Loucy (cell line): Measurements from ENCODE around the gene CPNE9.

ENCODE experiments used
- H2AFZ ChIP-seq: fragments of 200-600 bp; sonication (generic); 2 replicates; pipeline ENCODE4 v1.6.0; 2016; ENCODE audit warnings: antibody characterized with exemption, mild to moderate bottlenecking, low read length, moderate library complexity
- H3F3A ChIP-seq: fragments of 200-600 bp; 2 replicates; pipeline ENCODE4 v1.6.0; 2016; ENCODE audit warnings: antibody characterized with exemption, low read depth, mild to moderate bottlenecking
- H3K27me3 ChIP-seq: fragments of 200-600 bp; sonication (generic); 2 replicates; pipeline ENCODE4 v1.6.1; 2014; ENCODE audit warnings: low read length, mild to moderate bottlenecking; ENCODE audit not compliant: insufficient read depth, poor library complexity, severe bottlenecking
- H3K36me3 ChIP-seq: fragments of 200-600 bp; sonication (generic); 2 replicates; pipeline ENCODE4 v1.6.1; 2016; ENCODE audit warnings: low read length; ENCODE audit not compliant: insufficient read depth
- H3K4me1 ChIP-seq: fragments of 200-600 bp; sonication (generic); 2 replicates; pipeline ENCODE4 v1.5.1; 2014; ENCODE audit warnings: low read length, mild to moderate bottlenecking; ENCODE audit not compliant: insufficient read depth, poor library complexity, severe bottlenecking
- H3K4me2 ChIP-seq: fragments of 200-600 bp; sonication (generic); 2 replicates; pipeline ENCODE4 v1.6.0; 2014; ENCODE audit warnings: antibody characterized with exemption, low read length, low read depth, mild to moderate bottlenecking; ENCODE audit not compliant: poor library complexity, severe bottlenecking
- H3K4me3 ChIP-seq: fragments of 200-600 bp; sonication (generic); 2 replicates; pipeline ENCODE4 v1.5.1; 2014; ENCODE audit warnings: low read length, mild to moderate bottlenecking, mixed read lengths; ENCODE audit not compliant: poor library complexity, severe bottlenecking
- H3K79me2 ChIP-seq: fragments of 200-600 bp; sonication (generic); 2 replicates; pipeline ENCODE4 v1.6.1; 2014; ENCODE audit warnings: low read length; ENCODE audit not compliant: insufficient read depth
- H3K9ac ChIP-seq: fragments of 200-600 bp; sonication (generic); 2 replicates; pipeline ENCODE4 v1.6.0; 2014; ENCODE audit warnings: mild to moderate bottlenecking, low read depth, low read length, moderate library complexity; ENCODE audit not compliant: poor library complexity, severe bottlenecking
- H3K9me2 ChIP-seq: fragments of 200-600 bp; sonication (generic); replicated peaks from 2 replicates; pipeline ENCODE4 v1.6.1; 2016; ENCODE audit warnings: low read depth, low read length, mixed read lengths
- H3K9me3 ChIP-seq: fragments of 200-600 bp; sonication (generic); 2 replicates; pipeline ENCODE4 v1.6.1; 2014; ENCODE audit warnings: mild to moderate bottlenecking, antibody characterized with exemption, low read length, low read depth; ENCODE audit not compliant: insufficient read depth
- H4K20me1 ChIP-seq: fragments of 200-600 bp; sonication (generic); 2 replicates; pipeline ENCODE4 v1.6.0; 2014; ENCODE audit warnings: antibody characterized with exemption, low read length, mild to moderate bottlenecking; ENCODE audit not compliant: insufficient read depth, poor library complexity, severe bottlenecking
- CTCF ChIP-seq: fragments of 200-600 bp; sonication (generic); conservative IDR thresholded peaks from 2 replicates; pipeline ENCODE4 v1.5.1; 2014; ENCODE audit warnings: mild to moderate bottlenecking, antibody characterized with exemption, low read length
- EZH2phosphoT487 ChIP-seq: fragments of 200-600 bp; IDR thresholded peaks from 2 replicates; pipeline ENCODE4 v1.6.1; 2018; ENCODE audit warnings: antibody characterized with exemption, mild to moderate bottlenecking, moderate library complexity, borderline replicate concordance

CPNE9 gene

DNA sequence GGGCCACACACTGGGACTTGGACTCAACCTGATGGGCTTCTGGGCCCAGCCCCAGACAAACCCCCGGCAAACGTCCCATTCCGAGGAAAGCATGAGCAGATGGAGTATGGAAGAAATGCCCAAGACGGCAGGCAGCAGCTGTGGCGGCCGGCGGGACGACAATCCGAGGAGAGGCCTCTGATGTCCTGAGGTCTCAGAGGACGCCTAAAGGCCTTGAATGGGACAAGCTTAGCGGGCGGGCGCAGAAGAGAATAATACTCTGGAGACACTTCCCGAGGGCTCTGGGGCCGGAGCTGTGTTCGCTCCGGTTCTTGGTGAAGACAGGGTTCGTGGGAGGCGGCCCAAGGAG, 45.6 kb downstream of the CPNE9 start:
- Histone ChIP-seq H3K4me2 (peak overlapping the region; percentile 90), H3K9ac (peak overlapping the region; percentile 88), H3K4me1 (peaks cover 38% of the 10 kb centered on the region), H3K4me3 (peak overlapping the region; percentile 93), H2AFZ (0 out of 2 replicates have a peak overlapping the region, but pooled peaks have one; percentile 24), H3K79me2 (peaks cover 34% of the 10 kb centered on the region), H4K20me1 (no peaks in the 10 kb centered on the region), H3K9me2 (no peaks in the 10 kb centered on the region), H3K27me3 (no peaks in the 10 kb centered on the region), H3F3A (no peaks in the 10 kb centered on the region), H3K36me3 (peaks cover 44% of the 10 kb centered on the region; the same call in 1 of the 2 replicates), H3K9me3 (no peaks in the 10 kb centered on the region)
- TF ChIP-seq EZH2phosphoT487 (no peak), CTCF (no peak)

- peaks cover 38% of the 10 kb centered on the region; the same call in 1 of the 2 replicates for H3K36me3 ChIP-seq
- H3K4me2 ChIP-seq: peak within 1 kb of the TSS; percentile 90
- H3K79me2 ChIP-seq: peaks cover 34% of the 10 kb centered on the region
- H3F3A ChIP-seq: peaks cover under 1% of the 10 kb centered on the region
- no peaks in the 10 kb centered on the region for H3K27me3 ChIP-seq
- TF ChIP-seq CTCF: no peak
- no peak for TF ChIP-seq EZH2phosphoT487
- H3K9me2 ChIP-seq: no peaks in the 10 kb centered on the region
- H3K9ac ChIP-seq: peak within 1 kb of the TSS; percentile 88
- H2AFZ ChIP-seq: peak within 1 kb of the TSS; percentile 87
- no peaks in the 10 kb centered on the region for H3K9me3 ChIP-seq
- H3K4me1 ChIP-seq: peaks cover 44% of the 10 kb centered on the region
- no peaks in the 10 kb centered on the region for H4K20me1 ChIP-seq
- H3K4me3 ChIP-seq: peak within 1 kb of the TSS; percentile 93
These were observed 46.3 kb downstream of the CPNE9 start, which contains the start of gene OGG1 for GRCh38 chr3:9749645-9750555. OGG1 (plus strand) TSS chr3:9749952; CDS start chr3:9750287, 335 bp downstream.

DNA sequence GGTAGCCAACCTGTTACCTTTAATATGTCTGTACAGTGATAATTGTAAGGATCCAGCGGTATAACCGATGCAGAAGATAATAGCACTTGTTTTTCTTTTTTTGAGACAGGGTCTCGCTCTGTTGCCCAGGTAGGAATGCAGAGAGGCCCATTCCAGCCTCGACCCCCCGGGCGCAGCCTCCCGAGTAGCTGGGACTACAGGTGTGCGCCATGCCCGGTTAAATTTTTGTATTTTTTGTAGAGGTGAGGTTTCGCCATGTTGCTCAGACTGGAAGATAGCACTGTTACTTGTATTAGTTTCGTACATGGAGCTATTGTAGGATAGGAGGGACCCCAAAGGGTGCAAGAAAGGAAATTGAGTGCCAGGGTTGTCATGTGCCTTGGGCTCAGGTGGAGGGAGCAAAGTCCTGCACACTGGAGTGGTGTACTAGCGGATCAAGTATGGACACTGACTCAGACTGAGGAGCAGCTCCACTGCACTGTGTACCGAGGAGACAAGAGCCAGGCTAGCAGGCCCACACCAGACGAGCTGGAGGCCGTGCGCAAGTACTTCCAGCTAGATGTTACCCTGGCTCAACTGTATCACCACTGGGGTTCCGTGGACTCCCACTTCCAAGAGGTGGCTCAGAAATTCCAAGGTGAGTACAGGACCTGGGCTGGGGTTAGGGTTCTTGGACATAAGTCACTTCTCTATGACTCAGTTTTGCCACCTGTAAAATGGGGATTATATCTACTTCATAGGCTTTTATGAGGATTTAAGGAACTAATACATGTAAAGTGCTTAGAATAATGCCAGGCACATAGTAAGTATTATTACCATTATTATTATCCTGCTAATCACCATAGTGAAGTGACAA, 47.2 kb downstream of the CPNE9 start:
- peak overlapping the region; percentile 93 for H3K4me3 ChIP-seq

More for the DNA sequence above, 47.2 kb downstream of the CPNE9 start:
- Histone ChIP-seq H3K4me1 (peaks cover 52% of the 10 kb centered on the region), H3K27me3 (no peaks in the 10 kb centered on the region), H2AFZ (peak overlapping the region; percentile 87; the same call in 1 of the 2 replicates), H3K36me3 (peaks cover 29% of the 10 kb centered on the region; the same call in 1 of the 2 replicates), H3K9ac (peak overlapping the region; percentile 88), H3K79me2 (peaks cover 38% of the 10 kb centered on the region), H3F3A (peaks cover 4% of the 10 kb centered on the region), H3K4me2 (peak overlapping the region; percentile 90), H4K20me1 (no peaks in the 10 kb centered on the region), H3K9me2 (no peaks in the 10 kb centered on the region), H3K9me3 (no peaks in the 10 kb centered on the region)
- no peak for TF ChIP-seq CTCF
- TF ChIP-seq EZH2phosphoT487: no peak
